OCI-LY3 (cell line): Measurements from ENCODE around the gene AATF.

Experiments used
- H2AFZ ChIP-seq: fragments of 200-600, 300-600 bp; shearing (Covaris generic); 2 replicates; pipeline ENCODE4 v1.6.0; 2014; ENCODE audit warnings: antibody characterized with exemption, low read depth, low read length
- H3K27ac ChIP-seq: fragments of 200-600, 300-600 bp; sonication (generic); 2 replicates; pipeline ENCODE4 v1.5.1; 2014; ENCODE audit warnings: mild to moderate bottlenecking, low read length, moderate library complexity, mixed read lengths
- H3K27me3 ChIP-seq: fragments of 200-600, 300-600 bp; sonication (generic); 2 replicates; pipeline ENCODE4 v1.6.1; 2014; ENCODE audit warnings: low read depth, low read length, mixed read lengths
- H3K36me3 ChIP-seq: fragments of 200-600, 300-600 bp; sonication (generic); replicated peaks from 2 replicates; pipeline ENCODE3; 2014; ENCODE audit warnings: low read depth, low read length, mixed read lengths
- H3K4me1 ChIP-seq: fragments of 300-600, 200-600 bp; sonication (generic); 2 replicates; pipeline ENCODE4 v1.6.1; 2014; ENCODE audit warnings: low read length, mixed read lengths
- H3K4me2 ChIP-seq: fragments of 200-600, 300-600 bp; sonication (generic); 2 replicates; pipeline ENCODE4 v1.6.1; 2014; ENCODE audit warnings: low read length, mixed read lengths
- H3K4me3 ChIP-seq: fragments of 300-600, 200-600 bp; sonication (generic); 2 replicates; pipeline ENCODE4 v1.5.1; 2014; ENCODE audit warnings: antibody characterized with exemption, mild to moderate bottlenecking, low read length, moderate library complexity
- H3K79me2 ChIP-seq: fragments of 300-600, 200-600 bp; shearing (Covaris generic); 2 replicates; pipeline ENCODE4 v1.6.1; 2014; ENCODE audit warnings: mild to moderate bottlenecking, low read length, mixed read lengths
- H3K9ac ChIP-seq: fragments of 300-600, 200-600 bp; shearing (Covaris generic); 2 replicates; pipeline ENCODE4 v1.6.0; 2014; ENCODE audit warnings: mild to moderate bottlenecking, low read length, moderate library complexity
- H3K9me3 ChIP-seq: fragments of 200-600, 300-600 bp; shearing (Covaris generic); 2 replicates; pipeline ENCODE4 v1.6.1; 2014; ENCODE audit warnings: low read length, mixed read lengths; ENCODE audit not compliant: insufficient read depth
- H4K20me1 ChIP-seq: fragments of 200-600, 300-600 bp; sonication (generic); 2 replicates; pipeline ENCODE4 v1.6.1; 2016; ENCODE audit warnings: low read length, mixed read lengths; ENCODE audit not compliant: insufficient read depth
- CTCF ChIP-seq: fragments of 200-600, 300-600 bp; sonication (generic); IDR thresholded peaks from 2 replicates; pipeline ENCODE4 v1.5.1; 2014; ENCODE audit warnings: antibody characterized with exemption, low read length, low read depth
- EZH2phosphoT487 ChIP-seq: fragments of 200-600 bp; shearing (Covaris generic); IDR thresholded peaks from 2 replicates; pipeline ENCODE4 v1.6.1; 2018; ENCODE audit warnings: antibody characterized with exemption, mixed run types, low read depth

Gene AATF

GRCh38 chr17:37079735-37080134 lies 131.0 kb downstream of the AATF start:
- no peaks in the 10 kb centered on the region for H4K20me1 ChIP-seq
- no peaks in the 10 kb centered on the region for H3K9me3 ChIP-seq
- H3K79me2 ChIP-seq, result no peaks in the 10 kb centered on the region
- peaks cover 7% of the 10 kb centered on the region for H3K36me3 ChIP-seq
- H3K4me3 ChIP-seq, result no peak overlapping the region
- H3K27me3 ChIP-seq, result no peaks in the 10 kb centered on the region
- H3K4me1 ChIP-seq, result no peaks in the 10 kb centered on the region
- TF ChIP-seq EZH2phosphoT487 (no peak), CTCF (no peak)
- no peak overlapping the region for H3K27ac ChIP-seq
- H3K4me2 ChIP-seq, result no peak overlapping the region
- H2AFZ ChIP-seq, result no peak overlapping the region
- H3K9ac ChIP-seq, result no peak overlapping the region

- Histone ChIP-seq H3K4me1 (no peaks in the 10 kb centered on the region), H3K4me2 (no peak overlapping the region), H2AFZ (no peak overlapping the region), H3K9ac (no peak overlapping the region), H3K4me3 (no peak overlapping the region), H3K36me3 (peaks cover 12% of the 10 kb centered on the region), H3K27me3 (no peaks in the 10 kb centered on the region), H4K20me1 (no peaks in the 10 kb centered on the region), H3K9me3 (no peaks in the 10 kb centered on the region), H3K79me2 (no peaks in the 10 kb centered on the region), H3K27ac (no peak overlapping the region)
- no peak for TF ChIP-seq CTCF
- no peak for TF ChIP-seq EZH2phosphoT487
These were observed 132.5 kb downstream of the AATF start for GRCh38 chr17:37081287-37081686.

GRCh38 chr17:37082311-37082860 lies 133.6 kb downstream of the AATF start:
- Histone ChIP-seq H3K9ac (no peak overlapping the region), H3K27me3 (no peaks in the 10 kb centered on the region), H3K4me1 (no peaks in the 10 kb centered on the region), H3K27ac (no peak overlapping the region), H3K36me3 (peaks cover 22% of the 10 kb centered on the region), H2AFZ (no peak overlapping the region), H3K4me3 (no peak overlapping the region), H4K20me1 (no peaks in the 10 kb centered on the region), H3K9me3 (no peaks in the 10 kb centered on the region), H3K79me2 (no peaks in the 10 kb centered on the region), H3K4me2 (no peak overlapping the region)
- TF ChIP-seq CTCF (no peak), EZH2phosphoT487 (no peak)

- Histone ChIP-seq H3K27me3 (no peaks in the 10 kb centered on the region), H3K9me3 (no peaks in the 10 kb centered on the region), H3K79me2 (no peaks in the 10 kb centered on the region), H3K4me2 (no peak overlapping the region), H3K9ac (no peak overlapping the region), H3K27ac (no peak overlapping the region), H2AFZ (no peak overlapping the region), H3K36me3 (peaks cover 22% of the 10 kb centered on the region), H4K20me1 (no peaks in the 10 kb centered on the region), H3K4me3 (no peak overlapping the region), H3K4me1 (no peaks in the 10 kb centered on the region)
- TF ChIP-seq EZH2phosphoT487 (no peak), CTCF (no peak)
These were observed 134.2 kb downstream of the AATF start for GRCh38 chr17:37082985-37083384.
